ENCODE data around the gene TESK2.
"Not testable (repeated sequence)": the region's sequence is repeated elsewhere in the genome, so short reads cannot be mapped to it uniquely, and the experiment has no call there.

Gene TESK2

DNA sequence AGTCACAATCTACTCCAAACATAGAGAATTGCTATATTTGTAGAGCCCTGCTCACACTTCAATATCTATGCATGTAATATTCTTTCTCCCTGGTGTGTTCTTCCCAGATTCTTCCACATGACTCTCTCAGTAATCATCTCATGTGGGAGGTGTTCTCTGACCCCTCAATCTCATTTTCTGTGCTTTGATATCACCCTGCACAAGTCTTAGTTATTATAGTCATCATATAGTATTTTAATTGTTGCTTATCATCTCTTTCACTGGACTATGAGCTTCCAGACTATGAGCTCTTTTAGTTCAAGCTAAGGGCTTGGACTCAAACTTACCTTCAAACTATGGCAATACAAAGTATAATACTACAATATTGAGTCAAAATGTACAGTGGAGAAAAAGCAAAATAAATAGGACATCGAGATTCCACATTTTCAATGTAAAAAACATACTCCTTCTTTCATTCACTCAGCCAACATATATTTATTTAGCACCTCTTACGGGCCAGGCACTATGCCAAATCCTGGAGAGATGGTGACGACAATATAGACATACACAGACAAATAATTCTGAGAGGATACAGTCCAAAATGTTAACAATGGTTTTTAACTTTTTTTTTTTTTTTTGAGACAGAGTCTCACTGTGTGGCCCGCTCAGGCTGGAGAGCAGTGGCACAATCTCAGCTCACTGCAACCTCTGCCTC is 12.7 kb downstream of the TESK2 start:
- Histone ChIP-seq H3K4me3 (ENCODE audit: insufficient read length, low read depth) (no peak overlapping the region), H3K4me1 (ENCODE audit: insufficient read depth, insufficient read length) (no peaks in the 10 kb centered on the region), H3K9ac (ENCODE audit: insufficient read length, low read depth) (no peak overlapping the region), H3K9me3 (ENCODE audit: insufficient read depth, low read length) (no peaks in the 10 kb centered on the region), H3K27me3 (ENCODE audit: insufficient read depth, insufficient read length) (no peaks in the 10 kb centered on the region), H3K36me3 (ENCODE audit: insufficient read depth, insufficient read length, low read length) (no peaks in the 10 kb centered on the region)
- no peak for TF ChIP-seq SUZ12 (IDR thresholded peaks at IDR 0.05; ENCODE audit: extremely low read depth, insufficient read depth, insufficient read length)
- no peak for TF ChIP-seq ZNF274 (IDR thresholded peaks at IDR 0.05; ENCODE audit: low read depth, low read length)
- TF ChIP-seq YY1 (IDR thresholded peaks at IDR 0.05; ENCODE audit: insufficient read depth, insufficient read length), result no peak
- DNase-seq (ENCODE audit: low read depth, low spot score), result no peak

DNA sequence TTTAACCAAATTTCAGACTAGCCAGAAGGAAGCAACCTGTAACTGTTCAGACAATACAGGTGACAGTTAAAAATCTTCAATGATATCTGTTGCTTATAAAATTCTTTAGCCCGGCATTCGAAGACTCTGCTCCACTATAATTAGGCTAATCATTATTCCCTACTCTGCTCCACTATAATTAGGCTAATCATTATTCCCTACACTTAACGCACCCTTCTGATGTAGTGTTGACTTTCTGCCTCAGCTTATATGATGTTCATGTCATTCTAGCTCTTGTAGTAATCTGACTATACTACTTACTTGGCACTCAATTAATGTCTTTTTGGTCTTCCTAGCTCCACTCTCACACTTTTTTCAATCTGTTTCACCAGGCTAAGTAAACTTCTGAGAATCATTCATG is 13.3 kb downstream of the TESK2 start:
- TF ChIP-seq ZNF274 (IDR thresholded peaks at IDR 0.05; ENCODE audit: low read depth, low read length) (no peak), SUZ12 (IDR thresholded peaks at IDR 0.05; ENCODE audit: extremely low read depth, insufficient read depth, insufficient read length) (no peak), YY1 (IDR thresholded peaks at IDR 0.05; ENCODE audit: insufficient read depth, insufficient read length) (no peak)
- H3K9me3 ChIP-seq (ENCODE audit: insufficient read depth, low read length), result no peaks in the 10 kb centered on the region
- H3K27me3 ChIP-seq (ENCODE audit: insufficient read depth, insufficient read length), result no peaks in the 10 kb centered on the region
- no peak for DNase-seq (ENCODE audit: low read depth, low spot score)
- no peak overlapping the region for H3K9ac ChIP-seq (ENCODE audit: insufficient read length, low read depth)
- no peaks in the 10 kb centered on the region for H3K36me3 ChIP-seq (ENCODE audit: insufficient read depth, insufficient read length, low read length)
- no peak overlapping the region for H3K4me3 ChIP-seq (ENCODE audit: insufficient read length, low read depth)
- H3K4me1 ChIP-seq (ENCODE audit: insufficient read depth, insufficient read length), result no peaks in the 10 kb centered on the region

DNA sequence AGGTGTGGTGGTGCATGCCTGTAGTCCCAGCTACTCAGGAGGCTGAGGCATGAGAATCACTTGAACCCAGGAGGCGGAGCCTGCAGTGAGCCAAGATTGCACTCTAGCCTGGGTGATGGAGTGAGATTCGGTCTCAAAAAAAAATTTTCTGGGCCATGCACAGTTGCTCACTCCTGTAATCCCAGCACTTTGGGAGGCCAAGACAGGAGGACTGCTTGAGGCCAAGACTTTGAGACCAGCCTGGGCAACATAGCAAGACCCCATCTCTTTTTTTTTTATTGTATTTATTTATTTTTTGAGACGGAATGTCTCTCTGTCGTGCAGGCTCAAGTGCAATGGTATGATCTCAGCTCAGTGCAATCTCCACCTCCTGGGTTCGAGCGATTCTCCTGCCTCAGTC is 16.8 kb downstream of the TESK2 start:
- not testable (repeated sequence) for H3K36me3 ChIP-seq (ENCODE audit: insufficient read depth, insufficient read length, low read length); H3K4me1 ChIP-seq (ENCODE audit: insufficient read depth, insufficient read length); H3K4me3 ChIP-seq (ENCODE audit: insufficient read length, low read depth); H3K9ac ChIP-seq (ENCODE audit: insufficient read length, low read depth); H3K27me3 ChIP-seq (ENCODE audit: insufficient read depth, insufficient read length); H3K9me3 ChIP-seq (ENCODE audit: insufficient read depth, low read length); DNase-seq (ENCODE audit: low read depth, low spot score)

DNA sequence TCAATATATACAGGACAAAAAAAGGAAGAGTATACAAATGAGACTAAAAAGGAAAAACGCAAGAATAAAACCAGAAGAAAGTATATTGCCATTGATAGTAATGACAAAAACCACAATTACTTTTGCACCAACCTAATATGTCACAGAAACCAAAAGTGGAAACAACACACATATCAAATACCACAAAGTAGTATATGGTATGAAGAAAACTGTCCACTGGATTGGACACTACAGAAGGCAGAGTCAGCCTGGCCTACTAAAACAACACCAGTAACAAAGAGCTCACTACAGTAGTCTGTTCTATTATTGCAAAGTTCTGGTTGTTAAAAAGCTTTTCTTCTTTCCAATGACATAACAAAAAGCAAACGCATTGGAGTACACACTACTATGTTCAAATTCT is 17.7 kb downstream of the TESK2 start:
- no peaks in the 10 kb centered on the region for H3K27me3 ChIP-seq (ENCODE audit: insufficient read depth, insufficient read length)
- no peak overlapping the region for H3K9ac ChIP-seq (ENCODE audit: insufficient read length, low read depth)
- no peaks in the 10 kb centered on the region for H3K4me1 ChIP-seq (ENCODE audit: insufficient read depth, insufficient read length)
- H3K36me3 ChIP-seq (ENCODE audit: insufficient read depth, insufficient read length, low read length), result no peaks in the 10 kb centered on the region
- H3K9me3 ChIP-seq (ENCODE audit: insufficient read depth, low read length), result no peaks in the 10 kb centered on the region
- H3K4me3 ChIP-seq (ENCODE audit: insufficient read length, low read depth), result no peak overlapping the region
- TF ChIP-seq ZNF274 (IDR thresholded peaks at IDR 0.05; ENCODE audit: low read depth, low read length) (no peak), YY1 (IDR thresholded peaks at IDR 0.05; ENCODE audit: insufficient read depth, insufficient read length) (no peak), SUZ12 (IDR thresholded peaks at IDR 0.05; ENCODE audit: extremely low read depth, insufficient read depth, insufficient read length) (no peak)
- DNase-seq (ENCODE audit: low read depth, low spot score), result no peak

DNA sequence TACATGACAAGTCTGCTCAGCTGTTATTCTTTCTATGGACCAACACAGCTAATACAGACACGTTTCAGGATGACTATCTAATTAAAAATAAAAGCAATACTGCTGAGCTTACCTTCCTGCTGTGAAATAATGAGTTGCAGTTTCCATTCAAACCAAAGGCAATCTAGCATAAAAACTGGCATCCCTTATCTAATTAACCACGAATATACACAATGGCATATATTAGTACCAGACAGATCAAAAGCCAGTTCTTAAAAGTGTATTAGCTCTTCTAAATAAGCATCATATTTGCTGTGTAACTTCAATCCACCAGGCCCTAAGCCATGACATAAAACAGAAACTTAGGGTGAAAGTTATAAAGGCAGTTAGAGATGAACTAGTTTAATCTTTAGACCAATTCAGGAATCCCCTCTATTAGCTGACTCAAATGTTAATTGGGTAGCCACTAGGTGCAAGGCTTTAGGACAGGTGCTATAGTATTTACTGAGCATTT is 20.6 kb downstream of the TESK2 start:
- H3K9ac ChIP-seq (ENCODE audit: insufficient read length, low read depth), result no peak overlapping the region
- H3K9me3 ChIP-seq (ENCODE audit: insufficient read depth, low read length), result no peaks in the 10 kb centered on the region
- no peak overlapping the region for H3K4me3 ChIP-seq (ENCODE audit: insufficient read length, low read depth)
- no peaks in the 10 kb centered on the region for H3K36me3 ChIP-seq (ENCODE audit: insufficient read depth, insufficient read length, low read length)
- no peak for TF ChIP-seq YY1 (IDR thresholded peaks at IDR 0.05; ENCODE audit: insufficient read depth, insufficient read length)
- TF ChIP-seq SUZ12 (IDR thresholded peaks at IDR 0.05; ENCODE audit: extremely low read depth, insufficient read depth, insufficient read length), result no peak
- H3K4me1 ChIP-seq (ENCODE audit: insufficient read depth, insufficient read length), result no peaks in the 10 kb centered on the region
- H3K27me3 ChIP-seq (ENCODE audit: insufficient read depth, insufficient read length), result no peaks in the 10 kb centered on the region
- no peak for DNase-seq (ENCODE audit: low read depth, low spot score)

DNA sequence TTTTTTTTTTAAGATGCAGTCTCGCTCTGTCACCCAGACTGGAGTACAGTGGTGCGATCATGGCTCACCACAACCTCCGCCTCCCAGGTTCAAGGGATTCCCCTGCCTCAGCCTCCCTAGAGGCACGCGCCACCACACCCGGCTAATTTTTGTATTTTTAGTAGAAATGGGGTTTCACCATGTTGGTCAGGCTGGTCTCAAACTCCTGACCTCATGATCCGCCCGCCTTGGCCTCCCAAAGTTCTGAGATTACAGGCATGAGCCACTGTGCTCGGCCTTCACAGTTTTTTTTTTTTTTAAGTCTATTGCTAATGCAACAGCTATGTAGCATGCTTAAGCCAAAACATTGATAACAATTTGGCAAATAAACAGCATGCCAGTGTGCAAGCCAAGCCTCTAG is 23.6 kb downstream of the TESK2 start:
- not testable (repeated sequence) for H3K9ac ChIP-seq (ENCODE audit: insufficient read length, low read depth); H3K27me3 ChIP-seq (ENCODE audit: insufficient read depth, insufficient read length); H3K4me1 ChIP-seq (ENCODE audit: insufficient read depth, insufficient read length); H3K9me3 ChIP-seq (ENCODE audit: insufficient read depth, low read length); H3K36me3 ChIP-seq (ENCODE audit: insufficient read depth, insufficient read length, low read length); H3K4me3 ChIP-seq (ENCODE audit: insufficient read length, low read depth); DNase-seq (ENCODE audit: low read depth, low spot score)

DNA sequence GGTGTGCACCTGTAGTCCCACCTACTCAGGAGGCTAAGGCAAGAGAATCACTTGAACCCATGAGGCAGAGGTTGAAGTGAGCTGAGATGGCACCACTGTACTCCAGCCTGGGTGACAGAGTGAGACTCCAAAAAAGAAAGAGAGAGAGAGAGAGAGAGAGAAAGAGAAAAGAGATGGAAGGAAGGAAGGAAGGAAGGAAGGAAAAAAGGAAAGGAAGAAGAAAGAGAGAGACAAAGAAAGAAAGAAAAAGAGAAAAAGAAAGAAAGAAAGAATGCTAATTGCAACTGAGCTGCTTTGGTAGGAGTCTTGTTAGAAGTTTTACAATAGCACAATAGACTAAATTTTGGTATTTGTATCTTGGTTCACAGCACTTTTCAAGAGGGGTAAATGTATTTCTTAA is 25.7 kb downstream of the TESK2 start:
- no peaks in the 10 kb centered on the region for H3K36me3 ChIP-seq (ENCODE audit: insufficient read depth, insufficient read length, low read length)
- H3K4me1 ChIP-seq (ENCODE audit: insufficient read depth, insufficient read length), result no peaks in the 10 kb centered on the region
- no peak overlapping the region for H3K9ac ChIP-seq (ENCODE audit: insufficient read length, low read depth)
- H3K4me3 ChIP-seq (ENCODE audit: insufficient read length, low read depth), result no peak overlapping the region
- no peak for DNase-seq (ENCODE audit: low read depth, low spot score)
- no peak for TF ChIP-seq YY1 (IDR thresholded peaks at IDR 0.05; ENCODE audit: insufficient read depth, insufficient read length)
- no peaks in the 10 kb centered on the region for H3K9me3 ChIP-seq (ENCODE audit: insufficient read depth, low read length)
- H3K27me3 ChIP-seq (ENCODE audit: insufficient read depth, insufficient read length), result no peaks in the 10 kb centered on the region

DNA sequence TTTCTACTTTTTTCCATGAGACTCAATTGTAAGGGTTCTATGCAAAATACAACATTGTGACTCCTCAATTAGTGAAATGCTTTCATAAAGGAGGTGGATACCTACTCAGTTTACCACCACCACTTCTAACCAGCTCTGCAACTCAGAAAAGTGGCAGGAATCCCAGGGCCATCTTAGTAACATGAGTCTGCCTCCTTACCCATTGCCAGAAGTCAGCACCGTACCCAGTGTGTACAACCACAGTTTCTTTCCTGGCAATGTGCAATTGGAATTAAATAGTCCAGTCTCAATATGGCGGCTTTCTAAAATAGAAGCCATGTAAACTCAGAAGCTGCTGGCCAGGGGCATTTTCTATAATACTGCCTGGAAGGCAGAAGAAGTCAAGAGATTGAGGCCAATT is 32.1 kb downstream of the TESK2 start:
- Histone ChIP-seq H3K4me3 (ENCODE audit: insufficient read length, low read depth) (no peak overlapping the region), H3K9me3 (ENCODE audit: insufficient read depth, low read length) (no peaks in the 10 kb centered on the region), H3K27me3 (ENCODE audit: insufficient read depth, insufficient read length) (no peaks in the 10 kb centered on the region), H3K9ac (ENCODE audit: insufficient read length, low read depth) (no peak overlapping the region), H3K36me3 (ENCODE audit: insufficient read depth, insufficient read length, low read length) (peaks cover 4% of the 10 kb centered on the region), H3K4me1 (ENCODE audit: insufficient read depth, insufficient read length) (no peaks in the 10 kb centered on the region)
- DNase-seq (ENCODE audit: low read depth, low spot score), result no peak
- TF ChIP-seq SUZ12 (IDR thresholded peaks at IDR 0.05; ENCODE audit: extremely low read depth, insufficient read depth, insufficient read length) (no peak), ZNF274 (IDR thresholded peaks at IDR 0.05; ENCODE audit: low read depth, low read length) (no peak), YY1 (IDR thresholded peaks at IDR 0.05; ENCODE audit: insufficient read depth, insufficient read length) (no peak)
